IPS DF 4.7 (cell line): ENCODE results near the gene ARFGAP1.

Experiments used
- DNase-seq: peaks from one replicate; pipeline ENCODE4 v3.0.0-alpha.2; 2013; ENCODE audit warnings: low spot score; ENCODE audit errors: extremely low read depth

Gene ARFGAP1

GRCh38 chr20:63277466-63278272 lies 5.1 kb downstream of the ARFGAP1 start:
- no peak for DNase-seq

- DNase-seq, result no peak
Measured at GRCh38 chr20:63278661-63279060, 6.0 kb downstream of the ARFGAP1 start.

GRCh38 chr20:63279931-63280330 lies 7.3 kb downstream of the ARFGAP1 start:
- no peak for DNase-seq

GRCh38 chr20:63280371-63280770 lies 7.8 kb downstream of the ARFGAP1 start:
- no peak for DNase-seq

- DNase-seq, result no peak
Measured at GRCh38 chr20:63280929-63281545, 8.4 kb downstream of the ARFGAP1 start.

GRCh38 chr20:63281742-63282665 lies 9.4 kb downstream of the ARFGAP1 start:
- no peak for DNase-seq

GRCh38 chr20:63282946-63283345 lies 10.3 kb downstream of the ARFGAP1 start:
- DNase-seq, result no peak

- DNase-seq, result no peak
Measured at GRCh38 chr20:63283397-63284082, 10.9 kb downstream of the ARFGAP1 start.

GRCh38 chr20:63284083-63284440 lies 11.4 kb downstream of the ARFGAP1 start:
- DNase-seq, result no peak

- DNase-seq, result no peak
Measured at GRCh38 chr20:63284544-63284949, 11.9 kb downstream of the ARFGAP1 start.

- DNase-seq, result no peak
Measured at GRCh38 chr20:63284981-63285524, 12.4 kb downstream of the ARFGAP1 start.

GRCh38 chr20:63285636-63286615 lies 13.3 kb downstream of the ARFGAP1 start:
- no peak for DNase-seq

GRCh38 chr20:63286781-63287696 lies 14.4 kb downstream of the ARFGAP1 start:
- no peak for DNase-seq

- DNase-seq, result no peak
Measured at GRCh38 chr20:63287697-63288580, 15.3 kb downstream of the ARFGAP1 start.

GRCh38 chr20:63288581-63289251 lies 16.1 kb downstream of the ARFGAP1 start:
- no peak for DNase-seq

- DNase-seq, result no peak
Measured at GRCh38 chr20:63289311-63290135, 16.9 kb downstream of the ARFGAP1 start.
